GM12865 (cell line): ENCODE data around the gene GTF2F1.

Source experiments
- DNase-seq: peaks from one replicate; pipeline ENCODE4 v3.0.0; 2010; ENCODE audit warnings: low read depth
- H3K4me3 ChIP-seq: 2 replicates; pipeline ENCODE4 v1.5.1; 2011; ENCODE audit warnings: mild to moderate bottlenecking, low read depth, low read length, control low read depth
- CTCF ChIP-seq: IDR thresholded peaks from 2 replicates; pipeline ENCODE4 v1.5.1; 2011; ENCODE audit warnings: low read length, control low read depth, low read depth, inconsistent platforms; ENCODE audit not compliant: insufficient read depth; ENCODE audit errors: missing control alignments

Gene GTF2F1

GRCh38 chr19:6381030-6381750, 11.8 kb downstream of the GTF2F1 start:
- DNase-seq, result no peak
- H3K4me3 ChIP-seq, result no peak overlapping the region
- TF ChIP-seq CTCF, result no peak

DNA sequence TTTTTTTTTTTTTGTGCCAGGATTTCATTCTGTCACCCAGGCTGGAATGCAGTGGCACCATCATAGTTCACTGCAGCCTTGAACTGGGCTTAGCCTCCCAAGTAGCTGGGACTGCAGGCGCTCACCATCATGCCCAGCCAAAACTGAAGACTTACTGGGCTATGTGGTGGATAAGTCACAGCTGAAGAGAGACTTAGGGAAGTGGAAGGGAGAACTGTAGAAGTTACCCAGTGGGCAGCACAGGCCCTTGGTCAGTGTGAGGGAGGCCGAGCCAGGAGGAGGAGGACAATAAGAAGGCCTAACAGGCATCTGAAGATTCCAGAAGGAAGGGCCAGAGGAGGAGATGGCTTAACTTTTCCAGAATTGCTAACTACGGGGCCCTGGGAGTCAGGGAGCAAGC, 13.2 kb downstream of the GTF2F1 start:
- DNase-seq, result no peak
- TF ChIP-seq CTCF, result no peak
- H3K4me3 ChIP-seq, result no peak overlapping the region

DNA sequence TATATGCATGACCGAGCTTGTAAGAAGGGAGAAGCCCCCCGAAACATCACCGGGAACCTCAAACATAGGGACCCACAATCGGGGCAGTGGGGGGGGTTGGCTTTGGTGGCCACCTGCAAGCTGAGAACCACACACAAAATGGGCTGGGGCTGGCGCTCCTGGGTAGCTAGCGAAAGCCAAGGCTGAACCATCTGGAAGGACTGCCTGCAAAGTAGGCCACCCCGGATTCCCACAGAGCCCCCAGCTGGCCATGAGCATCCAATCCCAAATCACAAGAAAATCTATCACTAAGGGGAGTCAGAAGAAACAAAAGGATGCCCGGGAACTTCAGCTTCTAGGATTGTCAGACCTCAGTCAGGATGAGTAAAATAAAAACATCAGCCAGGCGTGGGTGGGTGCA, 14.5 kb downstream of the GTF2F1 start:
- no peak overlapping the region for H3K4me3 ChIP-seq
- DNase-seq, result no peak
- TF ChIP-seq CTCF, result no peak

GRCh38 chr19:6378041-6378440, 14.9 kb downstream of the GTF2F1 start:
- H3K4me3 ChIP-seq, result no peak overlapping the region
- no peak for DNase-seq
- TF ChIP-seq CTCF, result no peak

- TF ChIP-seq CTCF, result no peak
- no peak for DNase-seq
These were observed 16.3 kb downstream of the GTF2F1 start for GRCh38 chr19:6376512-6377190.

DNA sequence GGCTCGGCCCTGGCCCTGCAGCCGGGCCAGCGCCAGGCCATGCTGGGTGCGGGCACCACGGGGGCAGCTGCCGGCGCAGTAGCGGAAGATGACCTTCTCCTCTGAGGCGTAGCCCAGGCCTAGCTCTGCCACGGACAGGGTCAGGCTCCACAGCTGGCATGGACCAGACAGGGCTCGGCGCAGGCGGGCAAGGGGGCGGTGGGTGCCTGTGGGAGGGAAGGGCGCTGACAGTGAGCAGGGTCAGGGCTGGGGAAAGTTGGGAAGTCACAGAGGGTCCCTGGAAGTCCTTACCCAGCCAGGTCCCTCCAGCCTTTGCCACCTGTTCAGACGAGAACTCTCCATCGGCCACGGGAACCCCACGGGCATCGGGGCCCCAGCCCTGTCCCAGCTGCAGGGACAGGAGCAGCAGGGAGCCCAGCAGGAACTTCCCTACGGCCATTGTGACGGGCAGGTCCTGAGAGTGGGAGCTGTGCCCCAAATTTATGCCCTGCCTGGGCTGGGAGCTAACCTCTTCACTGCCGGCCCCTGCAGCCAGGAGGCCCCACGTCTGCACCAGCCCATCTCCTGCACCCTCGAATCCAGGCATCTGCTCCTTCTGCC, 17.5 kb downstream of the GTF2F1 start, which contains the start of gene PSPN:
PSPN (minus strand) TSS at position 523 of the 600 bp plus-strand sequence; CDS start at position 439, 84 bp downstream.
- no peak for DNase-seq
- no peak within 1 kb of the TSS for H3K4me3 ChIP-seq
- TF ChIP-seq CTCF, result no peak

More at GRCh38 chr19:6376512-6377190, 16.3 kb downstream of the GTF2F1 start:
- H3K4me3 ChIP-seq, result no peak overlapping the region
